Pancreas (tissue), 10 donors: ENCODE measurements around the gene BCAS3. TPM values are rescaled to one million over a fixed set of nuclear protein-coding genes. Genes with fewer than 3 reads are reported as not detected.
"Not testable (repeated sequence)": the region's sequence is repeated elsewhere in the genome, so short reads cannot be mapped to it uniquely, and the experiment has no call there.

ENCODE experiments used
- ATAC-seq, 4 donors: fragments of 200-7000 bp; cut with Tn5 transposase; one replicate each; pipeline versions ENCODE4 v1.8.0 to v1.9.1; 2020; ENCODE audit warnings: mild to moderate bottlenecking in 4 of 4, moderate library complexity in 4 of 4
- DNase-seq, 6 donors: peaks; one replicate each; pipeline ENCODE4 v3.0.0-alpha.2; 2020
- FAIRE-seq: peaks from 2 replicates; lab custom pipeline; 2012; peaks lifted over from hg19 to GRCh38; lab: Jason Lieb, UNC
- H3K27ac ChIP-seq, 4 donors: fragments of 200-600 bp; sonication (generic); 1 replicate in 3 of 4; 2 replicates in 1 of 4; pipeline versions ENCODE4 v1.5.0 to v1.8.0; 2020
- H3K27me3 ChIP-seq, 4 donors: fragments of 200-600 bp; one replicate each; pipeline ENCODE4 v1.8.0; 2021
- H3K36me3 ChIP-seq, 3 donors: fragments of 200-600 bp; sonication (generic) in 1 of 3; one replicate each; pipeline versions ENCODE4 v1.5.0 to v1.8.0; 2020 to 2021
- H3K4me1 ChIP-seq, 3 donors: fragments of 200-600 bp; one replicate each; pipeline ENCODE4 v1.8.0; 2021
- H3K4me3 ChIP-seq, 4 donors: fragments of 200-600 bp; sonication (generic) in 2 of 4; one replicate each; pipeline versions ENCODE4 v1.5.0 to v1.8.0; 2020 to 2021
- H3K9me3 ChIP-seq, 4 donors: fragments of 200-600 bp; one replicate each; pipeline ENCODE4 v1.8.0; 2021
- WGBS, 2 donors: extraction: QIAGEN DNeasy Blood & Tissue Kit; methylation state at CpG; one replicate each; pipeline ENCODE4 v1.1.7; 2013; 5-methylcytosine and 5-hydroxymethylcytosine counted together
- intact Hi-C, 3 donors: fragments of 100-400 bp; cut with DNase I; formaldehyde crosslinking; loops; one replicate each; pipeline versions ENCODE4 v1.11.1 to v1.14.2; 2022
- polyA plus RNA-seq, 2 donors: library from polyadenylated mRNA; stranded (reverse); fragments of 200-250 nt; gene quantifications; one replicate each; pipeline ENCODE4 v1.2.3, GENCODE V29; 2013
- total RNA-seq, 6 donors: library from RNA; stranded (reverse); fragmentation: NEBNext Ultra II Directional in 4 of 6; extraction: Animal tissue kit (Norgen Biotek cat#: 25700) in 4 of 6; gene quantifications; one replicate each; pipeline versions ENCODE4 v1.2.1 to v1.2.4, GENCODE V29; 2021 to 2023
- TF ChIP-seq, protein P1 (sequence below), 4 donors: fragments of 200-600 bp; sonication (generic) in 3 of 4; IDR thresholded peaks; one replicate each; pipeline versions ENCODE4 v1.5.0 to v1.8.0; 2021; ENCODE audit warnings: antibody characterized with exemption in 4 of 4
- donor health status: healthy with polysubstance abuse.
- donor health status: DM: no; HTN: no; CAD: no; lungs with moderate emphysema.
- donor health status: DM: no; HTN: no; CAD: no.
- donor health status: control.
- donor health status: control.
- donor health status: Bipolar disorder and iron deficiency.
- donor health status: DM: yes; HTN: yes; CAD: no.
- donor health status: DM: no; HTN: no; CAD: no.
- donor health status: DM: no; HTN: no; CAD: no.
- donor health status: DM: yes; HTN: yes; CAD: no.

Gene BCAS3
- total and polyA plus RNA-seq, 8 donors: 4.6 to 27.7 (median 13.2) TPM

DNA sequence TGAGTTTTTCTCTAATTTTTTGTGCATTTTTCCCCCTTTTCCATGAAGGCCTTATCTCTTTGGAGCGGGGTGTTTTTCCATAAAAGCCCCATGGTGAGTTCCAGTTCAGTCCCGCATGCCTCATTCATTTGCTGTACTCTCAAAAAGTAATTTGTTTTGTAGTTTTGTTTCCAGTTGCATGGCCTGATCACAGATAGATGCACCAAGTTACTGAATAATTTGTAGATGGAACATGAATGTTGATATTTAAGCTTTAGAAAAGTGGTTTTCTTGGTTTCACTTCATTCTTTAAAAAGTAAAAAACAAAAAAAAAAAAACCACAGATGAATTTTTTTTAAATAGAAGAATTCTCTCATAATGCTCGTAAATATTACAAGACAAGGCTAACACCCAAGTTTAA, 349.2 kb downstream of the BCAS3 start:
- 95% methylated on average over 3 of the region's 3 CpGs for WGBS, 2 donors
- H3K4me3 ChIP-seq: no peak overlapping the region
- H3K4me1 ChIP-seq: no peaks in the 10 kb centered on the region
- H3K27me3 ChIP-seq: no peaks in the 10 kb centered on the region
- TF ChIP-seq, protein P1, sequence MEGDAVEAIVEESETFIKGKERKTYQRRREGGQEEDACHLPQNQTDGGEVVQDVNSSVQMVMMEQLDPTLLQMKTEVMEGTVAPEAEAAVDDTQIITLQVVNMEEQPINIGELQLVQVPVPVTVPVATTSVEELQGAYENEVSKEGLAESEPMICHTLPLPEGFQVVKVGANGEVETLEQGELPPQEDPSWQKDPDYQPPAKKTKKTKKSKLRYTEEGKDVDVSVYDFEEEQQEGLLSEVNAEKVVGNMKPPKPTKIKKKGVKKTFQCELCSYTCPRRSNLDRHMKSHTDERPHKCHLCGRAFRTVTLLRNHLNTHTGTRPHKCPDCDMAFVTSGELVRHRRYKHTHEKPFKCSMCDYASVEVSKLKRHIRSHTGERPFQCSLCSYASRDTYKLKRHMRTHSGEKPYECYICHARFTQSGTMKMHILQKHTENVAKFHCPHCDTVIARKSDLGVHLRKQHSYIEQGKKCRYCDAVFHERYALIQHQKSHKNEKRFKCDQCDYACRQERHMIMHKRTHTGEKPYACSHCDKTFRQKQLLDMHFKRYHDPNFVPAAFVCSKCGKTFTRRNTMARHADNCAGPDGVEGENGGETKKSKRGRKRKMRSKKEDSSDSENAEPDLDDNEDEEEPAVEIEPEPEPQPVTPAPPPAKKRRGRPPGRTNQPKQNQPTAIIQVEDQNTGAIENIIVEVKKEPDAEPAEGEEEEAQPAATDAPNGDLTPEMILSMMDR (IDR thresholded peaks at IDR 0.05): no peak
- no peak overlapping the region for H3K27ac ChIP-seq
- DNase-seq (no peak), FAIRE-seq (no peak), ATAC-seq (no peak)
- H3K9me3 ChIP-seq: no peaks in the 10 kb centered on the region
- no peaks in the 10 kb centered on the region for H3K36me3 ChIP-seq
- intact Hi-C loops: no loop called here

DNA sequence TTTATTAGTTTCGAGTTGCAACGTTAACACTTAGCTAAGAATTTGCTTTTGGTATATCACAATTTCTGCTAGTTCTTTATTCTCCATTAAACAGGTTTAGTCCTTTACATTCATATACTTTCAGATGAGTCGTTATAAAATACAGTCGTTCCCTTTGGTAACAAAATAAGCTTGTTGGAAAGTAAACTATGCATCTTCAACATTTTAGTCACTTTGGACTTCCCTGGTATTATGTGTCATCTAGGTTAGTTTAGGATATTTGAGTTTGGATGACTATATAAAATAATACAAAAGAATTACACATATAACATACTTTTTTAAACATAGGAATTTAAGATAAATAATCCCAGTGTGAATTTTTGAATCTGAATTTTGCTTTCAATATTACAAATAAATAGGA, 351.5 kb downstream of the BCAS3 start:
- Histone ChIP-seq H3K9me3 (no peaks in the 10 kb centered on the region), H3K27ac (no peak overlapping the region), H3K4me1 (no peaks in the 10 kb centered on the region), H3K27me3 (no peaks in the 10 kb centered on the region), H3K4me3 (no peak overlapping the region), H3K36me3 (no peaks in the 10 kb centered on the region)
- TF ChIP-seq, protein P1 (IDR thresholded peaks at IDR 0.05): no peak
- ATAC-seq: no peak
- no peak for FAIRE-seq
- WGBS, 2 donors: 92 to 97% methylated on average over 4 of the region's 4 CpGs
- intact Hi-C loops: no loop called here
- no peak for DNase-seq

DNA sequence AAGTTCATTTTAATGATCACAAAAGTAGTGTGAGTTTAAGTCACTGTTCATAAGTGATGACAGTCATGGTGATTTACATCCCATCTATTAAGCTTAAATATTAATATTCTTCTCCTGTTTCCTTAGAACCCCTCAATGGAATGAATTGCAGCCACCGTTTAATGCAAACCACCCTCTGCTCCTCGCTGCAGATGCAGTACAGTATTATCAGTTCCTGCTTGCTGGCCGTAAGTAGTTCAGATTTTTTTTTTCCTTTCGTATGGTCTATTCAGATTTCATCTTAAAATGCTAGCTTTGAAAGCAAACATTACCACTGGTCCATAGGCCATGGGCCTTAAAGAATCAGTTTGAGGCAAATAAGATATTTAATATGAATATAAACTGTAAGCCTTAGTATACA, 363.0 kb downstream of the BCAS3 start:
- ATAC-seq: no peak
- FAIRE-seq: no peak
- no peaks in the 10 kb centered on the region for H3K9me3 ChIP-seq
- H3K27ac ChIP-seq: no peak overlapping the region
- H3K4me1 ChIP-seq: no peaks in the 10 kb centered on the region
- intact Hi-C loops: no loop called here
- H3K4me3 ChIP-seq: no peak overlapping the region
- no peaks in the 10 kb centered on the region for H3K36me3 ChIP-seq
- 81 to 82% methylated on average over 4 of the region's 4 CpGs for WGBS, 2 donors
- TF ChIP-seq, protein P1 (IDR thresholded peaks at IDR 0.05): no peak
- no peaks in the 10 kb centered on the region for H3K27me3 ChIP-seq
- DNase-seq: no peak

DNA sequence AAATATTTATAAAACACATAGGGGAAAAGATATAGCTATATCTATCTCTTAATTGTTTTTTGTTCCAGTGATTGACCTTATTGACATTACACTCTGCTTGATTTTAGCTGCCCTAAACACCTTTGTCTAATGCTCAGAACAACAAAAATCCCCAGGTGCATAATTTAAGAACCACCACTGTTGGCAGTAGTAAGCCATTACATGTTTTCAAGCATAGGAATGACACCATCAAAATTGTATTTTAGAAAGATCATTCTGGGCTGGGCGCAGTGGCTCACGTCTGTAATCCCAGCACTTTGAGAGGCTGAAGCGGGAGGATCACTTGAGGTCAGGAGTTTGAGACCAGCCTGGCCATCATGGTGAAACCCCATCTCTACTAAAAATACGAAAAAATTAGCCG, 364.7 kb downstream of the BCAS3 start:
- 96 to 100% methylated on average over 5 of the region's 5 CpGs for WGBS, 2 donors
- H3K27me3 ChIP-seq, H3K27ac ChIP-seq, H3K36me3 ChIP-seq, ATAC-seq, DNase-seq, H3K4me1 ChIP-seq, H3K9me3 ChIP-seq, intact Hi-C loops, H3K4me3 ChIP-seq, FAIRE-seq: not testable (repeated sequence)

DNA sequence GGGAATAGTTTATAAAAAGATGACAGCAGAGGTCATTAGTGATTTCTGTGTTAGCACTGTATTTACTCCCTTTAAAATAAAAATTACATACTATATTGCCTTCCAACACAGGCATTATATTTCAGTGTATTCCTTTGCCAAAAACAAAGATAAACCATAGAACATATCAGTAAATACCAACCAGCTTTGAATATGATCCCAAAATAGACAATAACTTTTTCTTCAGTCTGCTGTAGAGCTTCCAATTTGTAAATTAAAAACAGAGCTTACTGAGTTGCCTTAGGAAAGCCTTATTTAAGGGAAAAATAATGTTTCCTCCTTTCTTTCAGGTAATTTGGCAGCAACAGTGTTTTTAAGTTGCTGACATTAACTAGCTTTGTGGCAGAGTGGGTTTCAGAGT, 369.9 kb downstream of the BCAS3 start:
- Histone ChIP-seq H3K27ac (no peak overlapping the region), H3K4me1 (no peaks in the 10 kb centered on the region), H3K27me3 (no peaks in the 10 kb centered on the region), H3K36me3 (no peaks in the 10 kb centered on the region), H3K4me3 (no peak overlapping the region), H3K9me3 (no peaks in the 10 kb centered on the region)
- FAIRE-seq (no peak), ATAC-seq (no peak), DNase-seq (no peak)
- TF ChIP-seq, protein P1 (IDR thresholded peaks at IDR 0.05): no peak
- intact Hi-C loops: no loop called here
